ENCODE results near the gene NPAS3. TPM values are rescaled to one million over a fixed set of nuclear protein-coding genes. Genes with fewer than 3 reads are reported as not detected.

NPAS3 gene
- total and polyA plus RNA-seq, 2 of the 8 experiments (the other 6 are each of a cell fraction or from before 2014, with no cell fraction given): 0.11 to 0.60 TPM

DNA sequence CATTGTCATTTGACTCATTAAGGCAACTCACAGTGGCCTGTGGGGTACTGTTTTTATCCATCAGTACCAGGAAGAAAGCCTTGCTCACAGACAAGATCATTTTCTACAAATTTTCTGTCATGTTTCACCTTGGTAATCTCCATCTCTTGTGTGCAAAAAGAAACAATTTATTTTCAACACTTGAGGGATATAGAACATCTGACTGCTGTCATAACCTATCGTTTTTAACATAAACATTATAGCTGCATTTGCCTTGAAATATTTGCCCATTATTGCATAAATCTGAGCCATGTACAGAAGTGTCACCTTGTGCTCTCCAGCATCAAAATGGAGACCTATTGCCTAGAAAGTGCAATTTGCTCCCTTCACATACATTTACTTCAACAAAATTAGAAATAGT is 300.8 kb downstream of the NPAS3 start:
- H3K23ac ChIP-seq (ENCODE audit: insufficient read length): no peak overlapping the region
- H4K91ac ChIP-seq (replicated peaks; ENCODE audit: insufficient read length, low read length): no peak overlapping the region
- H3K14ac ChIP-seq (ENCODE audit: insufficient read length): no peak overlapping the region
- no peak overlapping the region for H2BK20ac ChIP-seq (ENCODE audit: low read length)
- H3K4me3 ChIP-seq (ENCODE audit: extremely low read depth in 1 of 4, insufficient read depth in 2 of 4, low read depth in 3 of 4, low read length in 4 of 4): no peak overlapping the region
- H3K23me2 ChIP-seq (ENCODE audit: low read depth, low read length): no peaks in the 10 kb centered on the region
- H3K79me1 ChIP-seq (ENCODE audit: low read depth, low read length): no peaks in the 10 kb centered on the region
- no peak overlapping the region for H3K4ac ChIP-seq (replicated peaks; ENCODE audit: insufficient read length, low read depth, low read length)
- no peaks in the 10 kb centered on the region for H3K27me3 ChIP-seq (replicated peaks in 1 of 4; ENCODE audit: control insufficient read depth in 3 of 4, extremely low read depth in 1 of 4, insufficient read depth in 3 of 4, low read length in 3 of 4)
- no peak overlapping the region for H3K27ac ChIP-seq (ENCODE audit: low read depth, low read length)
- no peak overlapping the region for H2AK5ac ChIP-seq (ENCODE audit: low read depth, low read length)
- no peak for FAIRE-seq
- H3K56ac ChIP-seq (replicated peaks; ENCODE audit: insufficient read length, low read depth, low read length): no peak overlapping the region
- no peak overlapping the region for H2BK15ac ChIP-seq (ENCODE audit: low read length)
- H3K36me3 ChIP-seq (ENCODE audit: control insufficient read depth in 2 of 4, insufficient read depth in 4 of 4, low read length in 3 of 4): no peaks in the 10 kb centered on the region
- H3K4me2 ChIP-seq (ENCODE audit: insufficient read depth in 1 of 2, low read depth in 2 of 2, low read length in 2 of 2): no peak overlapping the region
- DNase-seq (ENCODE audit: low read depth in 1 of 2, low spot score in 2 of 2): no peak
- H4K8ac ChIP-seq (ENCODE audit: extremely low read depth, insufficient read depth, low read length): no peak overlapping the region
- CTCF ChIA-PET (ENCODE audit: partially characterized antibody): no interaction called here
- H3K4me1 ChIP-seq (replicated peaks in 1 of 4; ENCODE audit: control insufficient read depth in 3 of 4, insufficient read depth in 4 of 4, low read length in 3 of 4): no peaks in the 10 kb centered on the region
- POLR2A ChIA-PET (ENCODE audit: partially characterized antibody): no interaction called here
- no peaks in the 10 kb centered on the region for H4K20me1 ChIP-seq (replicated peaks in 1 of 2; ENCODE audit: control insufficient read depth in 1 of 2, insufficient read depth in 2 of 2, low read length in 2 of 2)
- H3K9me3 ChIP-seq (ENCODE audit: insufficient read depth in 2 of 2, low read depth in 1 of 2, low read length in 1 of 2): no peaks in the 10 kb centered on the region
- H2BK5ac ChIP-seq (ENCODE audit: low read depth, low read length): no peak overlapping the region
- H2BK12ac ChIP-seq (ENCODE audit: low read depth, low read length): no peak overlapping the region
- H2BK120ac ChIP-seq (replicated peaks; ENCODE audit: low read depth, low read length): no peak overlapping the region
- WGBS, 2 experiments (ENCODE audit: extremely low coverage in 1 of 2, insufficient coverage in 1 of 2, insufficient read length in 1 of 2, insufficient replicate concordance in 2 of 2, low coverage in 1 of 2, low lambda C conversion rate in 2 of 2, missing lambda C conversion rate in 1 of 2): 85% methylated on average over 1 of the region's 1 CpG; no CpG with 5 or more reads in 1 of the 2 experiments
- H3K79me2 ChIP-seq (ENCODE audit: control insufficient read depth in 1 of 2, insufficient read depth in 2 of 2, low read length in 2 of 2): no peaks in the 10 kb centered on the region
- no peak overlapping the region for H4K5ac ChIP-seq (ENCODE audit: insufficient read length, low read depth, low read length)
- H2AFZ ChIP-seq (ENCODE audit: low read length): no peak overlapping the region
- no peak overlapping the region for H3K18ac ChIP-seq (ENCODE audit: extremely low read depth, low read length)
- no peak overlapping the region for H3K9ac ChIP-seq (replicated peaks in 1 of 4; ENCODE audit: extremely low read depth in 1 of 4, low read depth in 3 of 4, low read length in 3 of 4)
- TF ChIP-seq EZH2 (IDR thresholded peaks at IDR 0.05; ENCODE audit: low read depth, low read length, severe bottlenecking) (no peak), HDAC2 (IDR thresholded peaks at IDR 0.05; ENCODE audit: borderline replicate concordance in 1 of 2, low read depth in 2 of 2, low read length in 2 of 2) (no peak), RXRA (IDR thresholded peaks at IDR 0.05; ENCODE audit: insufficient read depth, low read depth, low read length) (no peak), CREB1 (IDR thresholded peaks at IDR 0.05) (no peak), EGR1 (IDR thresholded peaks at IDR 0.05; ENCODE audit: borderline replicate concordance, low read depth, low read length) (no peak), PHF8 (conservative IDR thresholded peaks at IDR 0.05; ENCODE audit: low read depth, low read length) (no peak), SAP30 (IDR thresholded peaks at IDR 0.05; ENCODE audit: insufficient read depth, insufficient replicate concordance, low read length) (no peak), ATF2 (IDR thresholded peaks at IDR 0.05; ENCODE audit: low read length) (no peak), JUN (IDR thresholded peaks at IDR 0.05; ENCODE audit: low read depth, low read length) (no peak)
- TF ChIP-seq, protein P1, sequence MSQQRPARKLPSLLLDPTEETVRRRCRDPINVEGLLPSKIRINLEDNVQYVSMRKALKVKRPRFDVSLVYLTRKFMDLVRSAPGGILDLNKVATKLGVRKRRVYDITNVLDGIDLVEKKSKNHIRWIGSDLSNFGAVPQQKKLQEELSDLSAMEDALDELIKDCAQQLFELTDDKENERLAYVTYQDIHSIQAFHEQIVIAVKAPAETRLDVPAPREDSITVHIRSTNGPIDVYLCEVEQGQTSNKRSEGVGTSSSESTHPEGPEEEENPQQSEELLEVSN (IDR thresholded peaks at IDR 0.05): no peak
- TF ChIP-seq, protein P2, sequence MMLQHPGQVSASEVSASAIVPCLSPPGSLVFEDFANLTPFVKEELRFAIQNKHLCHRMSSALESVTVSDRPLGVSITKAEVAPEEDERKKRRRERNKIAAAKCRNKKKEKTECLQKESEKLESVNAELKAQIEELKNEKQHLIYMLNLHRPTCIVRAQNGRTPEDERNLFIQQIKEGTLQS (IDR thresholded peaks at IDR 0.05; ENCODE audit: insufficient read depth, low read depth, low read length): no peak

All from H1 (cell line).